GM19240 (cell line): Measurements from ENCODE around the gene GGT1.
"Not testable (repeated sequence)": the region's sequence is repeated elsewhere in the genome, so short reads cannot be mapped to it uniquely, and the experiment has no call there.

Source experiments
- DNase-seq: peaks from one replicate; pipeline ENCODE4 v3.0.0; 2011; ENCODE audit warnings: low spot score; ENCODE audit not compliant: insufficient read length

The GGT1 gene

GRCh38 chr22:24584166-24584790, 18.7 kb upstream of the GGT1 start:
- no peak for DNase-seq

- no peak for DNase-seq
Observed at GRCh38 chr22:24584871-24585411, 18.1 kb upstream of the GGT1 start.

- no peak for DNase-seq
Observed at GRCh38 chr22:24585461-24585860, 17.5 kb upstream of the GGT1 start.

GRCh38 chr22:24585927-24586546, 17.0 kb upstream of the GGT1 start:
- no peak for DNase-seq

GRCh38 chr22:24587251-24587650, 15.7 kb upstream of the GGT1 start:
- DNase-seq, result no peak

- DNase-seq, result no peak
Observed at GRCh38 chr22:24587948-24588347, 15.0 kb upstream of the GGT1 start.

GRCh38 chr22:24588381-24588756, 14.6 kb upstream of the GGT1 start:
- no peak for DNase-seq

- DNase-seq, result no peak
Observed at GRCh38 chr22:24588757-24589481, 14.1 kb upstream of the GGT1 start.

GRCh38 chr22:24589518-24590030, 13.4 kb upstream of the GGT1 start:
- DNase-seq, result no peak

- no peak for DNase-seq
Observed at GRCh38 chr22:24590596-24591173, 12.3 kb upstream of the GGT1 start.

- DNase-seq, result no peak
Observed at GRCh38 chr22:24591286-24591830, 11.6 kb upstream of the GGT1 start.

GRCh38 chr22:24592058-24592850, 10.7 kb upstream of the GGT1 start:
- DNase-seq, result no peak

GRCh38 chr22:24592851-24593558, 10.0 kb upstream of the GGT1 start, which contains the start of gene LRRC75B:
LRRC75B (minus strand) TSS chr22:24593073; CDS start chr22:24593039, 34 bp downstream.
- DNase-seq, result peak; percentile 68

GRCh38 chr22:24593559-24593835, 9.5 kb upstream of the GGT1 start:
- not testable (repeated sequence) for DNase-seq

GRCh38 chr22:24593836-24594568, 9.0 kb upstream of the GGT1 start:
- no peak for DNase-seq

GRCh38 chr22:24594569-24595120, 8.3 kb upstream of the GGT1 start:
- no peak for DNase-seq

GRCh38 chr22:24595228-24595627, 7.8 kb upstream of the GGT1 start:
- no peak for DNase-seq

GRCh38 chr22:24595863-24596262, 7.1 kb upstream of the GGT1 start:
- DNase-seq, result no peak

- not testable (repeated sequence) for DNase-seq
Observed at GRCh38 chr22:24597076-24597475, 5.9 kb upstream of the GGT1 start.
